HG02763 (cell line): ENCODE measurements around the gene GUCA2B.

ENCODE experiments used
- ATAC-seq: cut with Tn5 transposase; IDR thresholded peaks from one replicate; pipeline ENCODE4 v1.9.1; 2021; ENCODE audit warnings: mild to moderate bottlenecking, moderate library complexity; ENCODE audit not compliant: unreplicated experiment

Gene GUCA2B

DNA sequence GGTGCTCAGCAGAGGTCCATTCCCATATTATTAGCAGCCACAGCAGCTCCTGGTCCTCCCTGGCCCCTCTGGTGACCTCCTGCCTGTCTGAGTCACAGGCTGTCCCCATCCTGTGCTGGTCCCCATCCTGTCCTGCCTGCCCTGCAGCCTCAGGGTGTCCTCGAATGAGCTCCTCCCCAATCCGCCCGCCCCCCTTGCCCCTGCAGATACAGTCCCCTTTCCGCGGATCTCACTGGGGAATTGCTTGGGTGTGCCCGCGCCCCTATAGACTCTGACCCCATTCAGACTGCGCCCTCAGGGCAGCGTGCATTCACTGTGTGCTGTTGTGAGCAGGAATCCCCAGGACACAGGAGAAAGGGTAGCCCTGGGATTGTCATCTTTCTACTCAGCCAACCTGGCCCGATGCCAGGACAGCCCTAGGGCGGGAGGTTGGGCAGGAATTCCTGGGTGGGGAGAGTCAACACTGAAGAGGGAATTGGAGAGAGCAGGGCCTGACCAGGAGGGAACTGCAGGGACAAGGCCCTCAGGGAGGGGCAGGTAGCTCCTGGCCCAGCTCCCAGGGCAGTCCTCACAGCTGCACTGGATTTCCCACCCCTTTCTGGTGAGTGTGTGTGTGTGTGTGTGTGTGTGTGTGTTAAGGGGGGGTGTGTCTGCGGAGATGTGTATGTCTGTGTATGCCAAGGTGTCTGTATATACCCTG, 12.5 kb downstream of the GUCA2B start:
- no peak for ATAC-seq

GRCh38 chr1:42167611-42168390, 14.6 kb downstream of the GUCA2B start:
- ATAC-seq: no peak

DNA sequence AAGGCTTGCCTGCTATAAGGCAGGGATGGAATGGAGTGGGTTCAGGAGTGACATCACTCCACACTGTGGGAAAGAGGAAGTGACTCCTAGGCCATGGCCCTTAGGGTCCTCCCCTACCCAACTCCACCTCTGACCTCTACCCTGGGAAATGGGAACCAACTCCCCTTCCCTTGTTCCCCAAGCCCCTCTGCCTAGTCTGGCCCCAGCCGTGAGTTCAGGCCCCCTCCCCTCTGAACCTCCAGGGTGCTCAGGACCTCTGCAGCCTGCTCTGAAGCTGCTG, 15.1 kb downstream of the GUCA2B start:
- no peak for ATAC-seq

- ATAC-seq: no peak
These were observed 15.6 kb downstream of the GUCA2B start for GRCh38 chr1:42168763-42169162.

- ATAC-seq: no peak
These were observed 17.8 kb downstream of the GUCA2B start for GRCh38 chr1:42170779-42171621.

DNA sequence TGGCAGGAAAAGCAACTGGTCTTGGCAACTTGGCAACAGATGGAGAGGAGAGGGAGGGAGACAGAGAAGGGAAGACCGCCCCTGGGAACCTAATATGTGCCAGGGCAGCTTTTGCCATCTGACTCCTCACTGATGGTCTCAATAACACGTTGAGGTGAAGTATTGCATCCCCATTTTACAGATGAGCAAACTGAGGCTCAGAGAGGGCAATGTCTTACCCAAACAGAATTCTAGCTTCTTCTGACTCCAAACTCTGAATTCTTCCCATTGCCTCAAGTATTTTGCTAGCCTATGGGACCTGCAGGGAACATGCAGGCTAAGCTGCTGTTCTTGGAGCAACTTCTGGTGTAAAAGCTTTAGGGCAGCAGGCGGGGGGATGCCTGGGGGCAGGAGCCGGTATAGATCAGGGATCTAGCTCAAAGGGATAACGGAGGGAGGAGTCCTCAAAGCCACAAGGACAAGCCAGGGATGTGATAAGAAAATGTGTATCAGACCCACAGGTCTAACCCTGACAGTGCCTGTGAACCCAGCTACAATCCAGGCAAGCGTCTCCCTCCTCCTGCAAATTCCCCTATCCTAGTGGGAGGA, 18.6 kb downstream of the GUCA2B start:
- no peak for ATAC-seq

- no peak for ATAC-seq
These were observed 19.3 kb downstream of the GUCA2B start for GRCh38 chr1:42172381-42173133.

DNA sequence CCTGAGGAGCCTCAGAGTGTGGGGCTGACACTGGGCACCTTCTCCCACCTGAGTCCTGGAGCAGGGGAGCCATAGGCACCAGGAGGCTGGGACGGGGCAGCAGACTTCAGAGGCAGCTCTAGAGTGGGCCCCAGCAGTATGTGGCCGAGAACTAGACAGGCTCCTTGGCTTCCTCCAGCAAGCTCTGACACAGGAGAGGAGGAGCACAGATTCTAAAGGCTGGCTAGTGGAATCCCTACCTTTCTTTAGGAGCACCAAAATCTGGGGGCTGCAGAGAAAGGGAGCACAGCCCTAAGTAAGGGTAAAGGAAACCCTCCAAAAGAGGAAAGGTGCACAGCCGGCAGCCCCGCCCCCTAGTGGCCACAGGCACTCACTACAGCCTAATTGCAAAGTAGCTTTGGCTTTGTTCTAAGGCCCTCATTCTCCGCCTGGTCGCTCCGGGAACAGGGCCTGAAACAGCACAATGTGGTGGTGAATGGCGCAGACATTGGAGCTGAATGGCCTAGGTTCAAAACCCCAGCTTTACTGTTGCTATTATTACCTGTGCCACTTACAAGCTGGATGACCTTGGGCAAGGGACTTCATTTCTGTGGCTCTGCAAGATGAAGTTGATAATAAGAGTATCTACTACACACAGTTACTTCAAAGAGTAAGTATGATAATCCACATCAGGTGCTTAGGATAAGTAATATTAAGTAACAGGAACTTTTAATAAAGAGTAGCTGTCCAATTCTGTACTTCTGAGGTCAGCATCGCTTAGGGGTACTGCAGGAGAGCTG, 20.1 kb downstream of the GUCA2B start:
- no peak for ATAC-seq

- ATAC-seq: no peak
These were observed 20.9 kb downstream of the GUCA2B start for GRCh38 chr1:42173961-42174735.

GRCh38 chr1:42175314-42176054, 22.3 kb downstream of the GUCA2B start:
- no peak for ATAC-seq

DNA sequence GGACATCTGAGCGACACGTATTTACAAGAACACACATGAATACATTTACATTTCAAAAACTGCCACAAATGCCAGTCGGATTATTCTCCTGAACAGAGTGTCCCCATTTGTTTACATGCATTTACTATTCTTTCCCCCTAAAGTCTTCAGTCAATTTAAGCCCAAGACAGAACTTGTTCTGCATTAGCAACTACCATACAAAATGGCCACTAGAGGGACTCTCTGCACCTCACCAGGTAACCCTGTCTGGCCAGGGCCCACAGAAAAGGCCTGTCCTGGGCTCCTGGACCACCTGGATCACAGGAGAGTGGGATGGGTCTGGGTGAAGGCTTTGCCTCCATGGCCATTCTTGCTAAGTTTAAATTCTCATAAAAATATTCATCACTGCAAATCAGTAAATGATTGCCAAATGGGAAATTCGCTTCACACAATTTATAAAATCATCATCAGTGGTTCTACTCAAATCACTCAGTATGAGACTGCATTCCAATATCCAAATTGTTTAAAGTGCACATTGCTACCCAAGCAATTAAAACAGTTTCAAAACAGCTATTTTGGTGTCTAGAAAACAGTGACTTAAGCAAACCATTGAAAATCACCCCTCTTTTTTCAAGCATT, 23.8 kb downstream of the GUCA2B start:
- ATAC-seq: no peak

DNA sequence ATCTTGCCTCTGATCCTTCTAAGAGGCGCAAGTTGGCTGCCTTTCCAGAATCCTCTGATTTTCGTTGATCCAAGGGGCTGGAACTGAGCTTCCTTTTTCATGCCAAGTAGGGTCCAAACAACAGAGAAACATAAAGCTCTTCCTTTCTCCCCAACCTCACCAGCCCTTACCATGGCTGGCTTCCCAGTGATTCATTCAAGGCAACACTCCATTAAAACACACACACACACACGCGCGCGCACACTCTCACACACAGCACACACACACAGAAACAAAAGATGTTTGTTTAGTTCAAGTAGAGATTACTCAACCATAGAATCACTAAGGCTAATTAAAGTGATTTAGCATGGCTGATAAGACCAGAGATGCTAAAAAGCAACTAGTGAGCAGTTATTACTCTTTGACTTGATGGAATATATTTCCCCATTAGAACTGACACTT, 24.4 kb downstream of the GUCA2B start:
- ATAC-seq: no peak

GRCh38 chr1:42178249-42178648, 25.0 kb downstream of the GUCA2B start:
- no peak for ATAC-seq

DNA sequence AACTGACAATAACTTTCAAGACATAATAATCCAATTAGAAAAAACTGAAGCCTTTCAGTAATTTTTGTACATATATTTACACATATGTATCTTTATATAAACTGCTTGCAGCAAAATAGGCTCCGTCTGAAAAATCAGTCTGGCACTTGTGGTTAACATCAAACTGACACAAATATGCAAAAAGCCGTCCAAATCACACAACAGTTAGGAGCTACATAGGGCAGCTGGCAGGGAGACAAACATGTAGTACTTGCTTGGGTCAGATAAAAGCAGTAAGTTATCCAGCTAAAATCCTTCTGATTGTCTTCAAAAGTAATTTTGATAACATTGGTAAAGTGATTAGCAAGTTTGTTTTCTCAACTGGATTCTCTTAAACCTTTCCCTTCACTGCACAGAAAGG, 26.1 kb downstream of the GUCA2B start:
- no peak for ATAC-seq

- no peak for ATAC-seq
These were observed 26.7 kb downstream of the GUCA2B start for GRCh38 chr1:42179900-42180329.

DNA sequence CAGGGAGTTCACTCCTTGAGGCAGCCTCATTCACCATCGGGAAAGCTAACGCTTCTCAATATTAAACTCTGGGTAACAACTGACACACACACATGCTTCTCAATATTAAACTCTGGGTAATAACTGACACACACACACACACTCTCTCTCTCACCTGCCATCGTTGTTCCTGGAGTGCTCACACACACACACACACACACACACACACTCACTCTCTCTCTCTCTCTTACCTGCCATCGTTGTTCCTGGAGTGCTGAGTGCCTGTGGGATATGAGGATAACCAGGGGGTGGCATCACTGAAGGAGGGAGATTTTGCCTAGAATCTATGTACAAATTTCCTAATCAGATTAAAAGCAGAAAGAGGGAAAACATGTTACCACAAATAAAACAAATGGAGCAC, 28.5 kb downstream of the GUCA2B start:
- no peak for ATAC-seq

DNA sequence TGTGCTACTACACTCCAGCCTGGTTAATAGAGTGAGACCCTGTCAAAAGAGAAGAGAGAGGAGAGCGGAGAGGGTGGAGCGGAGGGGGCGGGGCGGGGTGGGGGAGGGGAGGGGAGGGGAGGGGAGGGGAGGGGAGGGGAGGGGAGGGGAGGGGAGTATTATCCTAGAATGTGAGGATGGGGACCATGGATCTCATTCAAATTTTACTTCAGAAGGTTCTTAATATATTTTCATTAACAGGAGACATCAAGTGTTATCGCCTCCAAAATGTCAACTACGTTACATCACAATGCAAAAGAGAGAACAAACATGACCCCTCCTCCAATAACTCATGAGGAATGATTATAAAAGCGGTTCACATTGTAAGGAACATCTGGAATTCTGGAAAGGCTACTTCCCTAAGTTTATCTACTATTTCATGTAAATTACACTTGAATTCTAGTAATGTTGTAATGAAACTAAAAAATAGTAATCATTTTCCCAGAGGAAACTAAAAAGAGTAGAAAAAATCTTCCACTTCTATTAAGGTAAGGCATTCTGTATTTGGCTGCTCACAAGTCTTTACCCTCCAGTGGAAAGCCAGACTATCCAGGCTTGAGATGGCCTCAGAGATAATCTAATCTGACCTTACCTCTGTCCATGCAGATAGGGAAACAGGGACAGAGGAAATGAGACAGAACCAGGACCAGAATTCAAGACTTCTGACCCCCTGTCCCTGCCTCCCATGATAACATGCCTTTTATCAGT, 30.2 kb downstream of the GUCA2B start:
- ATAC-seq: no peak
